Trophoblast cell (in vitro differentiated cells and primary cell): Measurements from ENCODE around the gene MYH14.
"Not testable (repeated sequence)": the region's sequence is repeated elsewhere in the genome, so short reads cannot be mapped to it uniquely, and the experiment has no call there.

Experiments
- DNase-seq, 2 donors: peaks; one replicate each; pipeline ENCODE4 v3.0.0-alpha.2; 2016
- H2AFZ ChIP-seq: 2 replicates; pipeline ENCODE4 v1.6.1; 2013; ENCODE audit warnings: low read length, moderate library complexity, mild to moderate bottlenecking; ENCODE audit not compliant: insufficient read depth, poor library complexity
- H2AK5ac ChIP-seq: 2 replicates; pipeline ENCODE4 v1.6.1; 2013; ENCODE audit warnings: mild to moderate bottlenecking, low read length
- H2BK120ac ChIP-seq: 2 replicates; pipeline ENCODE4 v1.6.1; 2013; ENCODE audit warnings: low read length, mild to moderate bottlenecking, moderate library complexity; ENCODE audit not compliant: insufficient read depth, poor library complexity
- H2BK12ac ChIP-seq: 2 replicates; pipeline ENCODE4 v1.6.1; 2013; ENCODE audit warnings: mild to moderate bottlenecking, low read length, moderate library complexity
- H2BK5ac ChIP-seq: 2 replicates; pipeline ENCODE4 v1.6.1; 2013; ENCODE audit warnings: low read length, low read depth, moderate library complexity, mild to moderate bottlenecking; ENCODE audit not compliant: poor library complexity
- H3K14ac ChIP-seq: 2 replicates; pipeline ENCODE4 v1.6.1; 2013; ENCODE audit warnings: mild to moderate bottlenecking, low read length
- H3K18ac ChIP-seq: 2 replicates; pipeline ENCODE4 v1.6.1; 2013; ENCODE audit warnings: mild to moderate bottlenecking, low read length
- H3K23ac ChIP-seq: 2 replicates; pipeline ENCODE4 v1.6.1; 2013; ENCODE audit warnings: low read length
- H3K27ac ChIP-seq: 2 replicates; pipeline ENCODE4 v1.5.1; 2013; ENCODE audit warnings: low read depth, mild to moderate bottlenecking, inconsistent platforms, low read length, moderate library complexity
- H3K27me3 ChIP-seq: 2 replicates; pipeline ENCODE4 v1.6.1; 2013; ENCODE audit warnings: inconsistent platforms, mild to moderate bottlenecking, low read length, moderate library complexity; ENCODE audit not compliant: insufficient read depth
- H3K36me3 ChIP-seq, 2 experiments: 1 replicate in 1 of 2; 2 replicates in 1 of 2; pipeline ENCODE4 v1.6.1; 2013; ENCODE audit warnings: low read length in 2 of 2, mild to moderate bottlenecking in 2 of 2, moderate library complexity in 1 of 2; ENCODE audit not compliant: insufficient read depth in 2 of 2, control insufficient read depth in 1 of 2
- H3K4ac ChIP-seq: 2 replicates; pipeline ENCODE4 v1.6.1; 2013; ENCODE audit warnings: low read depth, mild to moderate bottlenecking, low read length, moderate library complexity
- H3K4me1 ChIP-seq, 2 experiments: 1 replicate in 1 of 2; 2 replicates in 1 of 2; pipeline ENCODE4 v1.6.1; 2013; ENCODE audit warnings: low read length in 2 of 2, mild to moderate bottlenecking in 2 of 2, moderate library complexity in 1 of 2; ENCODE audit not compliant: insufficient read depth in 2 of 2, control insufficient read depth in 1 of 2
- H3K4me2 ChIP-seq: 2 replicates; pipeline ENCODE4 v1.6.1; 2013; ENCODE audit warnings: inconsistent platforms, mild to moderate bottlenecking, low read length, moderate library complexity
- H3K4me3 ChIP-seq: 2 replicates; pipeline ENCODE4 v1.5.1; 2013; ENCODE audit warnings: mild to moderate bottlenecking, low read depth, low read length, inconsistent platforms
- H3K79me1 ChIP-seq: one replicate; pipeline ENCODE4 v1.6.1; 2013; ENCODE audit warnings: low read length
- H3K79me2 ChIP-seq: 2 replicates; pipeline ENCODE4 v1.6.1; 2013; ENCODE audit warnings: low read length, mild to moderate bottlenecking; ENCODE audit not compliant: control insufficient read depth, insufficient read depth, poor library complexity
- H3K9ac ChIP-seq: 2 replicates; pipeline ENCODE4 v1.6.1; 2013; ENCODE audit warnings: mild to moderate bottlenecking, low read length
- H3K9me3 ChIP-seq: 2 replicates; pipeline ENCODE4 v1.6.1; 2013; ENCODE audit warnings: low read depth, mild to moderate bottlenecking, control low read depth, inconsistent platforms, low read length; ENCODE audit not compliant: insufficient read depth
- H4K12ac ChIP-seq: 2 replicates; pipeline ENCODE4 v1.6.1; 2013; ENCODE audit warnings: low read depth, mild to moderate bottlenecking, low read length, moderate library complexity
- H4K8ac ChIP-seq: 2 replicates; pipeline ENCODE4 v1.6.1; 2013; ENCODE audit warnings: low read depth, mild to moderate bottlenecking, low read length, moderate library complexity
- H4K91ac ChIP-seq: one replicate; pipeline ENCODE4 v1.6.1; 2013; ENCODE audit warnings: low read depth, mild to moderate bottlenecking, low read length, moderate library complexity
- WGBS: extraction: QIAGEN DNeasy Blood & Tissue Kit; methylation state at CpG from one replicate; pipeline ENCODE4 v1.1.7; 2013; ENCODE audit warnings: missing lambda C conversion rate; ENCODE audit not compliant: insufficient read length, insufficient coverage; ENCODE audit errors: extremely low coverage; 5-methylcytosine and 5-hydroxymethylcytosine counted together

MYH14 gene

DNA sequence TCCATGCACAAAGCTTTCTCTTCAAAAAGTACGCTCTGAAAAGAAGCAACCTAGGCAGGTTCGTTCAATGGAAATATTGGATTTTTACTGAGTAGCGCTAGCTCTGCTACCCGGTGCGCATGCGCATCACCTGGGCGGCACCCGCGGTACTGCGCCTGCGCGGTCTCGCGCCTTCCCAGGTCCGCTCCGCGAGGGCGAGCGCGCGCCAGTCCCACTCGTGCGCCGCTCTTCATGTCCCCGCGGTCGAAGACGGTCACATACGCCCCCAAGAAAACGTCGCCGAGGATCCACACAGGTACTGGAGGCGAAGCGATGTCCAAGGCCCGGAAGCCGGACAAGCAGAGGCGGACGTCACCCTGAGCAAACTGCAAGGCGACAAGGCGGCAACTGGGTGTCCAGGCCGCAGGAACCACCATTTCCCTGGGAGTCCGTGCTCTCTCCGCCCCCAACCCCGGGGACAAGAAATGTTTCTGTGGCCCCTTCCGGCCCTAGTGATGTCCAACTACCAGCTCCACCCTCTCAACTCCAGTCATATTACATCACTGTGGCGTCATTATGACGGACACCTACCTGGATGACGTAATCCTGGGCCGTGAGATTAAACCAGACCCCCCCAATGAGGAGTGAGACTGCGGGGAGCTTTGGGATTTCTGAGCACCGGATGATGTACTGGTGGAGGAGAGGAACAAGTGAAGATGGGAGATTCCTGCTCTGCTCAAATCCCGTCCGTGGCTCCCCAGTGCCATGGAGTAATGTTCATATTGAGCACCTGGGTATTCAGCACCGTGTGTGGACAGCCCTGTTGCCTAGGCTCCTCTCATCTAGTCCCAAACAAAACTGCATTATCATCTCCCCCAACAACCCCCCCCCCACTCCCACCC, 130.6 kb downstream of the MYH14 start:
- WGBS, result no CpG with 5 or more reads among the region's 54 CpGs
- Histone ChIP-seq H3K4me2 (peak overlapping the region; percentile 60), H3K23ac (no peak overlapping the region), H3K79me1 (peaks cover 42% of the 10 kb centered on the region), H2BK120ac (peak overlapping the region; percentile 34), H2BK12ac (peak overlapping the region; percentile 22), H3K14ac (peak overlapping the region; percentile 81), H2AK5ac (peak overlapping the region; percentile 72), H3K27ac (peak overlapping the region; percentile 100), H4K91ac (peak overlapping the region; percentile 100), H3K18ac (peak overlapping the region; percentile 81), H3K4ac (peak overlapping the region; percentile 23), H3K79me2 (peaks cover 16% of the 10 kb centered on the region), H3K4me1 (peaks cover 11 to 19% of the 10 kb centered on the region in 2 experiments), H4K8ac (peak overlapping the region; percentile 89), H3K36me3 (peaks cover 3 to 8% of the 10 kb centered on the region in 2 experiments), H3K27me3 (no peaks in the 10 kb centered on the region), H3K9ac (peak overlapping the region; percentile 12), H3K4me3 (peak overlapping the region; percentile 62), H2AFZ (peak overlapping the region; percentile 58), H2BK5ac (peak overlapping the region; percentile 66), H3K9me3 (peaks cover 7% of the 10 kb centered on the region), H4K12ac (peak overlapping the region; percentile 84)
- peak; percentile 77 to 90 for DNase-seq

DNA sequence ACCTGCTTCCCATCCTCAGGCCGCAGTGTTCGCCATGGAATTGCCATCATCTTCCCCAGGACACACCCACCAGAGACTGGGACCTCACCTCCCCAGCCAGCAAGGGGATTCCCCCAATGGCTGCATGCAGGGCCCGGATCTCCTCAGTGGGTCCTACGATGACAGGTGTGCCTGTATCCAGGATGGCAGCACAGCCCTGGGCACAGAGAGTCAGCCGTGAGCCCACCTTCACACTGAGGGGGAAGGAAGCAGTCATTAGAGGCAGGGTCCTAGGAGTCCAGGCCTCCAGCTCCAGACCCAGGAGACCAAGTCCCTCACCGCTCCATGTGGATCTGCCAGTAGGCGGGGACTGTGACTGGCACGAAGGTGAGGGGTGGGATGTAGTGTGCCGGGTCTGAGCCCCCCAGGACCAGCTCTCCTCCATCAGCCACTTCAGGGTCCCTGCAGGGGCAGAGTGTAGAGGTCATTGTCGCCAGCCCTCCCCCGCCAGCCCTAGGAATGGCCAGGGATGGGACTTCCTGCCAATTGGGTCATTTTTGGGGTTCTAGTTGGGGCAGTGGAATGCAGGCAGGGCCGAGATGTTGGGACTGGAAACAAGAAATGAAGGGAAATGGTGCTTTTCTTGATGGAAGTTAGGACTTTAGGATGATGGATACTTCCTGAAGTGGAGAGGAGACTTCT, 131.5 kb downstream of the MYH14 start:
- H2AFZ ChIP-seq, result no peak overlapping the region
- H3K23ac ChIP-seq, result no peak overlapping the region
- H3K9ac ChIP-seq, result no peak overlapping the region
- peaks cover 7% of the 10 kb centered on the region for H3K9me3 ChIP-seq
- H2BK120ac ChIP-seq, result no peak overlapping the region
- H3K79me1 ChIP-seq, result peaks cover 38% of the 10 kb centered on the region
- WGBS, result no CpG with 5 or more reads among the region's 12 CpGs
- peaks cover 5 to 11% of the 10 kb centered on the region in 2 experiments for H3K36me3 ChIP-seq
- H4K91ac ChIP-seq, result no peak overlapping the region
- peak overlapping the region; percentile 31 for H3K18ac ChIP-seq
- H3K4me3 ChIP-seq, result no peak overlapping the region
- no peak overlapping the region for H3K14ac ChIP-seq
- no peak overlapping the region for H2BK5ac ChIP-seq
- H2BK12ac ChIP-seq, result peak overlapping the region; percentile 32
- DNase-seq, result no peak
- no peak overlapping the region for H4K12ac ChIP-seq
- peaks cover 11 to 19% of the 10 kb centered on the region in 2 experiments for H3K4me1 ChIP-seq
- peak overlapping the region; percentile 4 for H2AK5ac ChIP-seq
- no peak overlapping the region for H3K4me2 ChIP-seq
- peaks cover 16% of the 10 kb centered on the region for H3K79me2 ChIP-seq
- H4K8ac ChIP-seq, result peak overlapping the region; percentile 1
- H3K4ac ChIP-seq, result no peak overlapping the region
- H3K27ac ChIP-seq, result no peak overlapping the region
- H3K27me3 ChIP-seq, result no peaks in the 10 kb centered on the region

- H2BK12ac ChIP-seq, H3K27me3 ChIP-seq: not testable (repeated sequence)
- no CpG with 5 or more reads among the region's 6 CpGs for WGBS
These were observed 133.6 kb downstream of the MYH14 start for GRCh38 chr19:50337031-50337430.

DNA sequence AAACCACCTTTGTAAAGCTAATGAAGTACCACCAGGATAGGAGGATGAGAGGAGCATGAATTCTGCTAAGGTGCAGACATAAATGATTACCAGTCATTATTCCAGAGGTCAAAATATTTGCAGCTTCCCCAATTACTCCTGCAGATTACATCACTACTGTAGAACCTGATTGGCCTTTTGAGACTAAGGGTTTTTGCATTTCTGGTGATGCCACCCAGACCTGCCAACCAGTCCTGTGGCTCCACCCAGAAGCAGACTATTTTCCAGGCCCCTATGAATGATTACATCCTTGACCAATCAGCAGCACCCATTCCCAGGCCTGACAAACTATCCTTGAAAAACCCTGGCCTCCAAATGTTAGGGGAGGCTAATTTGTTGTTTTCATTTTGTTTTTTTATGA, 136.9 kb downstream of the MYH14 start:
- H4K8ac ChIP-seq, result no peak overlapping the region
- H3K4me1 ChIP-seq, result no peaks in the 10 kb centered on the region
- no peak overlapping the region for H2AK5ac ChIP-seq
- H3K79me1 ChIP-seq, result no peaks in the 10 kb centered on the region
- no peak overlapping the region for H2BK120ac ChIP-seq
- H3K4ac ChIP-seq, result no peak overlapping the region
- H3K27ac ChIP-seq, result no peak overlapping the region
- DNase-seq, result no peak
- peaks cover 17 to 28% of the 10 kb centered on the region in 2 experiments for H3K36me3 ChIP-seq
- H3K14ac ChIP-seq, result no peak overlapping the region
- no peak overlapping the region for H3K9ac ChIP-seq
- no peak overlapping the region for H2AFZ ChIP-seq
- H2BK5ac ChIP-seq, result no peak overlapping the region
- no peak overlapping the region for H2BK12ac ChIP-seq
- peaks cover 9% of the 10 kb centered on the region for H3K9me3 ChIP-seq
- no peak overlapping the region for H4K12ac ChIP-seq
- H4K91ac ChIP-seq, result no peak overlapping the region
- no peak overlapping the region for H3K18ac ChIP-seq
- H3K23ac ChIP-seq, result no peak overlapping the region
- no peaks in the 10 kb centered on the region for H3K79me2 ChIP-seq
- H3K27me3 ChIP-seq, result no peaks in the 10 kb centered on the region
- H3K4me2 ChIP-seq, result no peak overlapping the region
- no peak overlapping the region for H3K4me3 ChIP-seq

More at GRCh38 chr19:50337031-50337430, 133.6 kb downstream of the MYH14 start:
- not testable (repeated sequence) for H3K9me3 ChIP-seq, H3K4me3 ChIP-seq, H3K14ac ChIP-seq, DNase-seq, H3K23ac ChIP-seq, H3K4ac ChIP-seq, H3K18ac ChIP-seq, H4K8ac ChIP-seq, H3K4me2 ChIP-seq, H2AFZ ChIP-seq, H2BK120ac ChIP-seq, H4K91ac ChIP-seq, H4K12ac ChIP-seq, H2AK5ac ChIP-seq, H3K79me2 ChIP-seq, H2BK5ac ChIP-seq, H3K27ac ChIP-seq, H3K9ac ChIP-seq
- peaks cover 5 to 16% of the 10 kb centered on the region in 2 experiments for H3K36me3 ChIP-seq
- H3K79me1 ChIP-seq, result peaks cover 21% of the 10 kb centered on the region
- peaks cover 11 to 15% of the 10 kb centered on the region in 2 experiments for H3K4me1 ChIP-seq
